HG03025 (cell line): ENCODE results near the gene KCTD19.

Experiments
- ATAC-seq: cut with Tn5 transposase; IDR thresholded peaks from one replicate; pipeline ENCODE4 v1.9.1; 2021; ENCODE audit warnings: mild to moderate bottlenecking, moderate library complexity; ENCODE audit not compliant: unreplicated experiment, low FRiP score

KCTD19 gene

GRCh38 chr16:67264866-67265265 lies 61.7 kb downstream of the KCTD19 start:
- no peak for ATAC-seq

GRCh38 chr16:67264277-67264676 lies 62.3 kb downstream of the KCTD19 start:
- ATAC-seq: no peak

- ATAC-seq: no peak
Observed at GRCh38 chr16:67263201-67263600, 63.3 kb downstream of the KCTD19 start.

- ATAC-seq: no peak
Observed at GRCh38 chr16:67260426-67261063, 66.0 kb downstream of the KCTD19 start.

- no peak for ATAC-seq
Observed at GRCh38 chr16:67259705-67260104, 66.8 kb downstream of the KCTD19 start.

- ATAC-seq: no peak
Observed at GRCh38 chr16:67258161-67258835, 68.2 kb downstream of the KCTD19 start.

GRCh38 chr16:67257486-67258160 lies 68.9 kb downstream of the KCTD19 start:
- no peak for ATAC-seq

GRCh38 chr16:67256701-67257230 lies 69.8 kb downstream of the KCTD19 start:
- no peak for ATAC-seq

- no peak for ATAC-seq
Observed at GRCh38 chr16:67255553-67256221, 70.9 kb downstream of the KCTD19 start.

- no peak for ATAC-seq
Observed at GRCh38 chr16:67254801-67255552, 71.6 kb downstream of the KCTD19 start.

GRCh38 chr16:67252609-67253497 lies 73.7 kb downstream of the KCTD19 start:
- no peak for ATAC-seq

GRCh38 chr16:67250045-67250327 lies 76.6 kb downstream of the KCTD19 start:
- ATAC-seq: no peak

GRCh38 chr16:67249178-67250044 lies 77.1 kb downstream of the KCTD19 start:
- no peak for ATAC-seq

GRCh38 chr16:67248401-67249177 lies 78.0 kb downstream of the KCTD19 start, which contains the start of gene SLC9A5:
TSS of gene SLC9A5 (plus strand) at chr16:67248979. CDS start at chr16:67249015, 36 bp downstream.
- ATAC-seq: no peak

- ATAC-seq: no peak
Observed at GRCh38 chr16:67248073-67248400, 78.5 kb downstream of the KCTD19 start.

GRCh38 chr16:67247192-67248072 lies 79.1 kb downstream of the KCTD19 start, which contains the start of gene FHOD1:
TSS of gene FHOD1 (minus strand) at chr16:67247481. CDS start at chr16:67247410, 71 bp downstream.
- ATAC-seq: peak; percentile 43

- ATAC-seq: no peak
Observed at GRCh38 chr16:67246756-67247191, 79.8 kb downstream of the KCTD19 start.
